ENCODE measurements around the gene P2RX5. TPM values are rescaled to one million over a fixed set of nuclear protein-coding genes. Genes with fewer than 3 reads are reported as not detected.
A peak's percentile ranks its signal among the peaks of the same experiment; 100 is the strongest.

The P2RX5 gene
- total RNA-seq, 6 donors from 2014 or later: 0.46 to 15.7 (median 2.5) TPM; not detected in 1

DNA sequence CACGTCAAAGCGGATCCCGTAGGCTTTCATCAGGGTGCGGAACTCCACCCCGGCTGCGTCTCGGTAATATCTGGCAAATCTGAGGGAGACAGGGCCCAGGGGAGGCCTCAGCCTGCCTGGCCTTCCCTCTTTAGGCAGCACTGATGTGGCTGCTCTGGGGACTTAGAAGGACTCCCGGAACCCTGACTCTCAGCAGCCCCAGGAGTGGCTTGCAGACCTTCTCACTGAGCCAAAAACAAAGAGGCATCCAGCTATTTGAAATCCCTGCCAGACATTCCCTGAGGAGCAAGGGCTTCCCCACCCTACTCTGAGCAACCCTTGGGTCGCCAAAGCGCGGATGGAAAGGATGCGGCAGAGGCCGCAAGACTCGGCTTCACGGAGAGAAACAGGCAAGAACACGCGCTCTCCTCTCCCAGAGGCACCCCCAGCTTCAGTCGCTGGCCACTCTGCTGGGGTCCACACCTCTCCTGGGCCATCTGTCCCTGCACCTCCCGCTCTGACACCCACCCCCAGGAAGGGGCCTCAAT is 7.9 kb downstream of the P2RX5 start:
- Histone ChIP-seq H3K27ac (no peak overlapping the region), H3K4me3 (no peak overlapping the region), H3K27me3 (peaks cover 0 to 8% (median 2%) of the 10 kb centered on the region in 4 donors), H3K4me1 (no peaks in the 10 kb centered on the region), H3K9me3 (no peaks in the 10 kb centered on the region), H3K36me3 (no peaks in the 10 kb centered on the region)
- DNase-seq (peak in 1 of 2 donors; percentile 42), ATAC-seq (ENCODE audit: low FRiP score in 2 of 2) (no peak)
- TF ChIP-seq POLR2AphosphoS5 (IDR thresholded peaks at IDR 0.05) (no peak), EP300 (IDR thresholded peaks at IDR 0.05) (no peak), POLR2A (IDR thresholded peaks at IDR 0.05) (no peak)
- TF ChIP-seq, protein P1, sequence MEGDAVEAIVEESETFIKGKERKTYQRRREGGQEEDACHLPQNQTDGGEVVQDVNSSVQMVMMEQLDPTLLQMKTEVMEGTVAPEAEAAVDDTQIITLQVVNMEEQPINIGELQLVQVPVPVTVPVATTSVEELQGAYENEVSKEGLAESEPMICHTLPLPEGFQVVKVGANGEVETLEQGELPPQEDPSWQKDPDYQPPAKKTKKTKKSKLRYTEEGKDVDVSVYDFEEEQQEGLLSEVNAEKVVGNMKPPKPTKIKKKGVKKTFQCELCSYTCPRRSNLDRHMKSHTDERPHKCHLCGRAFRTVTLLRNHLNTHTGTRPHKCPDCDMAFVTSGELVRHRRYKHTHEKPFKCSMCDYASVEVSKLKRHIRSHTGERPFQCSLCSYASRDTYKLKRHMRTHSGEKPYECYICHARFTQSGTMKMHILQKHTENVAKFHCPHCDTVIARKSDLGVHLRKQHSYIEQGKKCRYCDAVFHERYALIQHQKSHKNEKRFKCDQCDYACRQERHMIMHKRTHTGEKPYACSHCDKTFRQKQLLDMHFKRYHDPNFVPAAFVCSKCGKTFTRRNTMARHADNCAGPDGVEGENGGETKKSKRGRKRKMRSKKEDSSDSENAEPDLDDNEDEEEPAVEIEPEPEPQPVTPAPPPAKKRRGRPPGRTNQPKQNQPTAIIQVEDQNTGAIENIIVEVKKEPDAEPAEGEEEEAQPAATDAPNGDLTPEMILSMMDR (IDR thresholded peaks at IDR 0.05): no peak
- 43 to 59% methylated on average over 11 to 16 of the region's 19 CpGs for WGBS, 2 donors

GRCh38 chr17:3685174-3685573 is 10.8 kb downstream of the P2RX5 start:
- peak in 1 of 2 donors; percentile 69 for DNase-seq
- Histone ChIP-seq H3K27ac (no peak overlapping the region), H3K4me3 (no peak overlapping the region), H3K27me3 (peaks cover 0 to 8% (median 2%) of the 10 kb centered on the region in 4 donors), H3K4me1 (no peaks in the 10 kb centered on the region), H3K9me3 (no peaks in the 10 kb centered on the region), H3K36me3 (no peaks in the 10 kb centered on the region)
- no peak for ATAC-seq (ENCODE audit: low FRiP score in 2 of 2)
- WGBS, 2 donors: 47 to 51% methylated on average over 3 to 7 of the region's 13 CpGs
- no peak for TF ChIP-seq EP300 (IDR thresholded peaks at IDR 0.05)
- no peak for TF ChIP-seq POLR2A (IDR thresholded peaks at IDR 0.05)
- TF ChIP-seq POLR2AphosphoS5 (IDR thresholded peaks at IDR 0.05): no peak
- TF ChIP-seq, protein P1 (IDR thresholded peaks at IDR 0.05): no peak

- peaks cover 0 to 5% (median 2%) of the 10 kb centered on the region in 4 donors for H3K27me3 ChIP-seq
- DNase-seq (no peak), ATAC-seq (ENCODE audit: low FRiP score in 2 of 2) (peak; percentile 86 to 88)
- TF ChIP-seq, protein P1 (IDR thresholded peaks at IDR 0.05): peak; percentile 80 to 88 (median 84)
- TF ChIP-seq POLR2AphosphoS5 (IDR thresholded peaks at IDR 0.05): no peak
- no peaks in the 10 kb centered on the region for H3K36me3 ChIP-seq
- H3K27ac ChIP-seq: no peak overlapping the region
- 30 to 35% methylated on average over 10 of the region's 10 CpGs for WGBS, 2 donors
- H3K4me3 ChIP-seq: no peak overlapping the region
- no peaks in the 10 kb centered on the region for H3K4me1 ChIP-seq
- H3K9me3 ChIP-seq: no peaks in the 10 kb centered on the region
Measured at GRCh38 chr17:3683054-3683511, 12.9 kb downstream of the P2RX5 start.

GRCh38 chr17:3682033-3682432 is 13.9 kb downstream of the P2RX5 start:
- H3K27me3 ChIP-seq: peaks cover 0 to 4% (median 2%) of the 10 kb centered on the region in 4 donors
- TF ChIP-seq, protein P1 (IDR thresholded peaks at IDR 0.05): no peak
- TF ChIP-seq POLR2AphosphoS5 (IDR thresholded peaks at IDR 0.05) (no peak), EP300 (IDR thresholded peaks at IDR 0.05) (no peak), POLR2A (IDR thresholded peaks at IDR 0.05) (no peak)
- WGBS, 2 donors: 80 to 89% methylated on average over 10 to 12 of the region's 12 CpGs
- peak in 1 of 2 donors; percentile 29 for DNase-seq
- no peak overlapping the region for H3K4me3 ChIP-seq
- no peaks in the 10 kb centered on the region for H3K9me3 ChIP-seq
- no peak overlapping the region for H3K27ac ChIP-seq
- no peaks in the 10 kb centered on the region for H3K4me1 ChIP-seq
- H3K36me3 ChIP-seq: no peaks in the 10 kb centered on the region
- no peak for ATAC-seq (ENCODE audit: low FRiP score in 2 of 2)

GRCh38 chr17:3681565-3681964 is 14.4 kb downstream of the P2RX5 start:
- Histone ChIP-seq H3K27ac (no peak overlapping the region), H3K27me3 (peaks cover 0 to 4% (median 2%) of the 10 kb centered on the region in 4 donors), H3K4me3 (no peak overlapping the region), H3K4me1 (no peaks in the 10 kb centered on the region), H3K9me3 (no peaks in the 10 kb centered on the region), H3K36me3 (no peaks in the 10 kb centered on the region)
- 74 to 83% methylated on average over 19 to 20 of the region's 20 CpGs for WGBS, 2 donors
- no peak for TF ChIP-seq POLR2AphosphoS5 (IDR thresholded peaks at IDR 0.05)
- DNase-seq: peak in 1 of 2 donors; percentile 56
- ATAC-seq (ENCODE audit: low FRiP score in 2 of 2): no peak

Data from upper lobe of left lung (tissue), 6 donors.